ENCODE results near the gene ZDHHC12. TPM values are rescaled to one million over a fixed set of nuclear protein-coding genes. Genes with fewer than 3 reads are reported as not detected.

Gene ZDHHC12
- total RNA-seq, 1 experiment from 2014 or later = 39.7 TPM

GRCh38 chr9:128688501-128689292 is 35.2 kb downstream of the ZDHHC12 start, which contains the start of gene SET (continued):
- peak; percentile 44; the same call in 1 of the 2 replicates for TF ChIP-seq PRDM15 (CRISPR knock-in tag; IDR thresholded peaks at IDR 0.05)
- no peak for TF ChIP-seq MXD4 (CRISPR knock-in tag; IDR thresholded peaks at IDR 0.05; ENCODE audit: borderline replicate concordance)
- no peak for TF ChIP-seq ZNF317 (CRISPR knock-in tag; IDR thresholded peaks at IDR 0.05; ENCODE audit: borderline replicate concordance, low read depth)
- peak; percentile 33; the same call in 1 of the 2 replicates for TF ChIP-seq NFYB (CRISPR knock-in tag; conservative IDR thresholded peaks at IDR 0.05; ENCODE audit: low read depth)
- TF ChIP-seq CTCF (IDR thresholded peaks at IDR 0.05) = no peak
- no peak for TF ChIP-seq ATF3 (CRISPR knock-in tag; conservative IDR thresholded peaks at IDR 0.05)
- peak; percentile 97 for TF ChIP-seq USF2 (CRISPR knock-in tag; IDR thresholded peaks at IDR 0.05)
- TF ChIP-seq ZNF416 (CRISPR knock-in tag; IDR thresholded peaks at IDR 0.05) = no peak; the same call in 1 of the 2 replicates
- TF ChIP-seq MLX (CRISPR knock-in tag; IDR thresholded peaks at IDR 0.05) = no peak
- no peak for TF ChIP-seq TEAD4 (CRISPR knock-in tag; IDR thresholded peaks at IDR 0.05)
- peak; percentile 86 for TF ChIP-seq E2F5 (CRISPR knock-in tag; IDR thresholded peaks at IDR 0.05)
- no peak for TF ChIP-seq ATF2 (CRISPR knock-in tag; IDR thresholded peaks at IDR 0.05; ENCODE audit: borderline replicate concordance, low read depth)
- no peak; the same call in 1 of the 2 replicates for TF ChIP-seq FOXP1 (CRISPR knock-in tag; IDR thresholded peaks at IDR 0.05; ENCODE audit: borderline replicate concordance)
- TF ChIP-seq NFE2L1 (CRISPR knock-in tag; IDR thresholded peaks at IDR 0.05) = no peak
- no peak for TF ChIP-seq ZNF512 (CRISPR knock-in tag; IDR thresholded peaks at IDR 0.05; ENCODE audit: borderline replicate concordance)
